GM18858 (cell line): ENCODE data around the gene METTL17.

Source experiments
- ATAC-seq: cut with Tn5 transposase; IDR thresholded peaks from one replicate; pipeline ENCODE4 v1.9.1; 2021; ENCODE audit not compliant: unreplicated experiment

METTL17 gene

DNA sequence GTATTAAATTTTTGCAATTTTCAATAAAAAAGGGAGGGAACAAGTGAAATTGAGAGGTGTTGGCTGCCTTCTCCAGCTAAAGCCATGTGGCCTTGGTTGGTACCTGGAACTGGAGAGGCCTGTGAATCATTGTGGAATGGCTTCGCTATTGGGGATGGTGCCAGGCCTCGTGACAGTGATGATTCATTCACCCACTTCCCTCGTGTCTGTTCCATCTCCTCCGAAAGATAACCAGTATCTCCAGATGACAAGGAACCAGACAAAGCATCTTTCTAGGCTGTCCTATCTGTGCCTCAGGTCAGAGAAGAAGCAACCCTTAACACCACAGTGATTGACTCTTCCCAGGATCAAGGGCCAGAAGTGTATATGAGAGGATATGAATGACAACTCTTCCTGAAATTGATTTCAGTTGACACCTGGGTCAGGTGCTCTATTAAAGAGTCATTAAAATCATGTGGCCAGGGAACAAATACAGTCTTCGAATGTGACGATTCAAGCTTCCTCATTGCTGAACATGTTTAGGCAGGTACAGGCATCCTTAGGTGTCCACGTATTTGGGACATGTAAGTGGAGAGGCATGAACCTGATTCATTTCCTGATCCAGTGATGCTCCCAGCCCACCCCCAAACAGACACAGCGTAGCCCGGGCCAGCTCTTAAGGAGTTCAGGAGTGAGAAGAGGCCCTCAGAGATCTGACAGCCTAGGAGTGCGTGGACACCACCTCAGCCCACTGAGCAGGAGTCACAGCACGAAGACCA lies 52.1 kb downstream of the METTL17 start, which contains the start of gene RNASE7:
TSS of gene RNASE7 (plus strand) at position 687 of the 758 bp plus-strand sequence. CDS start 631 bp downstream, outside the sequence.
- ATAC-seq, result no peak

DNA sequence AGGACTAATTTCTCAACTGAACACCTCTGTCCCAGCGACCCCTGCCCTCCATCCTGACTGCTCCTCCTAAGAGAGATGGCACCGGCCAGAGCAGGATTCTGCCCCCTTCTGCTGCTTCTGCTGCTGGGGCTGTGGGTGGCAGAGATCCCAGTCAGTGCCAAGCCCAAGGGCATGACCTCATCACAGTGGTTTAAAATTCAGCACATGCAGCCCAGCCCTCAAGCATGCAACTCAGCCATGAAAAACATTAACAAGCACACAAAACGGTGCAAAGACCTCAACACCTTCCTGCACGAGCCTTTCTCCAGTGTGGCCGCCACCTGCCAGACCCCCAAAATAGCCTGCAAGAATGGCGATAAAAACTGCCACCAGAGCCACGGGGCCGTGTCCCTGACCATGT lies 53.1 kb downstream of the METTL17 start:
- no peak for ATAC-seq

DNA sequence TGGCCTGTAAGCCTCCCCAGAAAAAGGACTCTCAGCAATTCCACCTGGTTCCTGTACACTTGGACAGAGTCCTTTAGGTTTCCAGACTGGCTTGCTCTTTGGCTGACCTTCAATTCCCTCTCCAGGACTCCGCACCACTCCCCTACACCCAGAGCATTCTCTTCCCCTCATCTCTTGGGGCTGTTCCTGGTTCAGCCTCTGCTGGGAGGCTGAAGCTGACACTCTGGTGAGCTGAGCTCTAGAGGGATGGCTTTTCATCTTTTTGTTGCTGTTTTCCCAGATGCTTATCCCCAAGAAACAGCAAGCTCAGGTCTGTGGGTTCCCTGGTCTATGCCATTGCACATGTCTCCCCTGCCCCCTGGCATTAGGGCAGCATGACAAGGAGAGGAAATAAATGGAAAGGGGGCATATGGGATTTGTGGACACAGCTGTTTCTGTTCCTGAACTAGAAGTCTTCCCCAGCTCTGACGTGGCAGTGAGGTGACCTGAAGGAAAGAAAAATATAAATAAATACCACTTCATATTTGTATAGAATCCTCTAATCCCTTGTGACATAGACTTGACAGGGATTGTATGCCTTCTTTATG lies 53.7 kb downstream of the METTL17 start:
- no peak for ATAC-seq

DNA sequence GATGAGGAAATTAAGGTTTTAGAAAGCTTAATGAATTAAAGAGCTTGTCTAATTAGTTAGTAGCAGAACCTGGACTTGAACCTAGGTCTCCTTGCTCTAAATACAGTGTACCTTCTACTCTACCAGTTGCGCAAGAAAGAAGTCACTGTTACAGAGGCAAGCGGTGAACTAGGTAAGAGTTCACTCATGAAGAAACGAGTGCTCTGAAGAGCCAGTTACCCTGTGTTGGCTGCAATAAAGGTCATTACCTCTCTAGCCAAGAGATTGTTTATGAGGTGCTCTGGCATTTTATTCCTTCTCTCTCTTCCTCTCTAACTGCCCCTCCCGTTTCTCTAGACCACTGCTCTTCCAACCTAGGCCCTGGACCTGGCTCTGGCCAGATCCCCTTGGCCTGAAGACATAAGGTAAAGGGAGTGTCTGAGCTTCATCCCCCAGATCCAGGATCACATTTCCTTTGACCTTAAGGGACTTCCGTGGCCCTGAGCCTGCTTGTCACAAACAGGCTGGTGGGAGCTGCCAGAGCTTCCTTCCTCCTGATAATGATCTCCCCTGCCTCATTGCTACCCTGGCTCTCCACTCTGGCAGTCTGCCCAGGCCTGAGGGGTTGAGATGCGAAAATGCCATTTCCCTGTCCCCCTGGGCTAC lies 54.3 kb downstream of the METTL17 start:
- no peak for ATAC-seq
